Limb (tissue), 2 donors: ENCODE results near the gene SPTBN1.

ENCODE experiments used
- DNase-seq, 2 donors: peaks; one replicate each; pipeline ENCODE4 v3.0.0-alpha.2; 2016; ENCODE audit errors: extremely low spot score in 2 of 2

Gene SPTBN1

DNA sequence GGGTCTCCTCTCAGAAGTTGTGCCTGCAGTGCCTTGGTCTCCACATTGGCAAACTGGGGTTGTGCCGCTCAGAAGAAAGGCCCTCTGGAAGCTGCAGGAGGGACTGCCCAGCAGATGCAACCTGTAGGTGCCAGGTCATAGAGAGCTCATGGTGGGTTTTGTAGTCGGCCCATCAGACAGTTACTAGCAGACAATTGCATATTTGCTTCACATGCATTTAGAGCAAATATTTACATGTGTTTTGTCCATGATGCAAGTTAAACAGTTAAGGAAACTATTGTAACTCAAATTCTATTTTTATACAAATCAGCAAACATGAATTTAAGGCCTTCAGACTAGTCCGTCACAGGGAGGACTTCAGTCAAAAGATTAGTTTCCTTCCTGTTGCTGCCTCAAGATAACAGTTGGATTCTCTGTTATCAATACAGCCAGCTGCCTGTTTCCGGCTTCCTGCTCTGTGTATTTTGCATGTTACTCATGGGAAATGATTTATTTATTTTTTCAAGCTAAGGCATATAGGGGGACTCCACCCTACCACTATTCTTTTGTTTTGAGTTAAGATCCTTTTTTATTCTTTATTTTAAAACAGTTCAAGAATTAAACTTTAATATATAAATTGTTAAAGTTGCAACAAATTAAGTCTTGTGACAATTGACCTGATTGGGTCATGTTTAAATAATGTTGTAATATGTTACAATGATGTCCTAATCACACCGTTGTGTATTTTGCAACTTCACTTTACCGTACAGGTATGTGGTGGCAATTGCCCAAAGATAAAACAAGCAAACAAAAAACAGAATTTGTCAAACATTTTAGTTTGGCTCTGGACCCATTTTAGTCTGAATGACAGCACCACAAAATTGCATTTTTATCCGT, 133.5 kb downstream of the SPTBN1 start:
- no peak for DNase-seq

DNA sequence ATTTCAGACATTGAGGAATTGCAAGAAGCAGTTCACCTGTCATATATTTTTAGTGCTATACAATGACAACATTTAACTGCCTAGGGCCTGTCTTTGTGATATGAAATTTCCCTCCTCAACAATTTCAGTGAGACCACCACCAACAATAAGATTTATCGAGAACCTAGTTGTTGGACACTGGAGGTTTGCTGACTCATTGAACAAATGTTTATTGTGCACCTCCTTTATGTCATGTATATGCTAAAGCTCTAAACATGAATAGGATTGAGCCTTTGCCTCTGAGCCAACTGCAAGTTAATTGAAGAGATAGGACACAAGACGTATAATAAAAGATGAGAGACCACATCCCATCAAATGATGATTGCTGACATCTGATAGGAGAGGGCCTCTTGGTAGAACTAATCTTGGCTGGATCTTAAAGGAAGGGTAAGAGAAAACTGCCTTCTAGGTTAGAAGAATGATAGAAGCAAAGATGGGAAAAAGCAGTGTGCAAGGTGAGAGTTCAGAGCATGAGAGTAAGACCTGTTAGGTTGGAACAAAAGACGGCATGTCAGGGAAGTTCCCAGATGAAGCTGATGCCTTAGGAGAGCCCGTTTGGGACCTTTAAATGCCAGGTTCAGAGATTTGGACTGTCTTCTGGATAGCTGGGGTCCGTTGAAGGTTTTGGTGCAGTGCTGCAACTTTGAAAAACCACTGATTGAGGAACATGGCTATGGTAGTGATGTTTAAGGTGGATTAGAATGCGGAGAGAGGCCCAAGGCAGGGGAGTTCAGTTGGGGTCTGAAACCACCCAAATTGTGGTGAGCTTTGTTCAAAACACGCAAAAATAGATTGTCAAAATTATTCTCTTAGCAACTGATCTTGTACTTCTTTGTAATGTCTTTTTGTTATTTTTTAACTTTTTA, 134.3 kb downstream of the SPTBN1 start:
- DNase-seq = no peak

DNA sequence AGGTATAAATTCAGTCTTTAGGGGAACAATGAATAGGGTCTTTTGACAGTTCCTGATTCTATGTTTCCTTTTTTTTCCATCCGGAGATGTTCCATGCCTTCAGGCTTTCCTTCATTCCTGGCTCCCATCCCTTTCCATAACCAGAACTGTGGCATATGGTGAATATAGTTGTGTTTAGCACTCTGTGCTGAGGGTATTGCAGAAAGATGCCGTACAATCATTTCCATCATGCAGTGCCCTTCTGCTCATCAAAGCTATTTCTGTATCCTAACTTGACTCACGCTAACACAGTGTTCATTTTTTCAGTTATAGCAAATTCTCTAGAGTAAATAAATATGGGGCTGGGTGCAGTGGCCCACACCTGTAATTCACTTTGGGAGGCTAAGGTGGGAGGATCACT, 135.4 kb downstream of the SPTBN1 start:
- no peak for DNase-seq

DNA sequence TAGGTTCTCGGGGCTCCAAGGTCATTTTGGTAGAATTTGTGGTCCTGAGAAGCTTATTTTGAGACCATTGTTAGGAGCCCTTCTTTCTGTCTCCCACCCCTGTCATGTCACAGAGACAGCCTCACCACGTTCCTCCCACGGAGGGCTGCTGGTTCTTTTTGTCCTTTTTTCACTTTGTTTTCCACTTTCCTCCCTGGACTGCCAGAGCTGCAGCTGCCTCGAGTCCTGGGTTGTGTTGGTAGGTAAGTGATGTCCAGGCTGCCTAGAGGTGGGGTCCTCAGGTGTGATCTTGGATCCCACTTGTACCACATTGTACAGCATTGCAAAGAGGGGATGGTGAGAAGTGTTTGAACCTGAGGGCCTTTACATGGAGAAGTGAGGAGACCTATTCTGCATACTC, 137.1 kb downstream of the SPTBN1 start:
- no peak for DNase-seq

DNA sequence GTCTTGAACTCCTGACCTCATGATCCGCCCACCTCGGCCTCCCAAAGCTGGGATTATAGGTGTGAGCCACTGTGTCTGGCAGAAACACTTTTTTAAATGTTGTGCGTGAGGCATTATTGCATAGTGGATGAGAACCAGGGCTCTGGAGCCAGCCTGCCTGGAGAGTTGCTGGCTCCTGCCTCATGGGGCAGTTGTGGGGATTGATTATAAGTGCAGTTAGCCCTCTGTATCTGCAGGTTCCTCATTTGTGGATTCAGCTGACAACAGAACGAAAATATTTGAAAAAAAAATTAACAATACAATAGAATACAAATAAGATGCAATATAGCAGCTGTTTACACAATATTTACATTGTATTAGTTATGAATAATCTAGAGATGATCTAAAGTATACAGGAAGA, 137.9 kb downstream of the SPTBN1 start:
- DNase-seq = no peak

DNA sequence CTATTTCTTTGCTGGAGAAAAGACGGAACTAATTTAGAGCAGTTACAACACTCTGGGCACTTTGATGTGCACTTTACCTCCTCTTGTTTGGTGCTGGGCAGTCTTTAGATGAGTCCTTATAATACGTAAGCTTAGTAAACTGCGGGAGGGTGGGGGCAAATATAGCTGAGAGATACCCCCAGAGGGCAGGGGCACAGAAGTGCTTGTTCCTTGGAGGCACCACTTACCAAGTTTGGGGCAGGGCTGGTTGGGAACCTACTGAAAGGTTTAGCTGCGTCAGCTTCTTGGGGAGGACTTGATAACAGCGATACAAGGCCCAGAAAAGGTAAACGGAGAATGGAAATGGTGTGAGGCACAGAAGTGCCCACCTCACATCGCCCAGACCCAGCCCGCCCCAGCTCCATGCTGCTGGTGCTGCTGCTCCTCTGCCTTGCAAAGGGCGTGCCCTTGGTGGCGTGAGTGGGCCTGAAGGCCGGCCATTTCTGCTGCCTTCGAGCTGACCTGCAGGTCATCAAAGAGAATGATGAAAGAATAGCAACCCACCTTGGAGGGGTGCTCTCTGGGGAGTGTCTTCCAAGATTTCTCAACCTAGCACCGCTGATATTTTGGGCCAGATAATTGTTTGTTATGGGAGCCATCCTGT, 139.2 kb downstream of the SPTBN1 start:
- no peak for DNase-seq

DNA sequence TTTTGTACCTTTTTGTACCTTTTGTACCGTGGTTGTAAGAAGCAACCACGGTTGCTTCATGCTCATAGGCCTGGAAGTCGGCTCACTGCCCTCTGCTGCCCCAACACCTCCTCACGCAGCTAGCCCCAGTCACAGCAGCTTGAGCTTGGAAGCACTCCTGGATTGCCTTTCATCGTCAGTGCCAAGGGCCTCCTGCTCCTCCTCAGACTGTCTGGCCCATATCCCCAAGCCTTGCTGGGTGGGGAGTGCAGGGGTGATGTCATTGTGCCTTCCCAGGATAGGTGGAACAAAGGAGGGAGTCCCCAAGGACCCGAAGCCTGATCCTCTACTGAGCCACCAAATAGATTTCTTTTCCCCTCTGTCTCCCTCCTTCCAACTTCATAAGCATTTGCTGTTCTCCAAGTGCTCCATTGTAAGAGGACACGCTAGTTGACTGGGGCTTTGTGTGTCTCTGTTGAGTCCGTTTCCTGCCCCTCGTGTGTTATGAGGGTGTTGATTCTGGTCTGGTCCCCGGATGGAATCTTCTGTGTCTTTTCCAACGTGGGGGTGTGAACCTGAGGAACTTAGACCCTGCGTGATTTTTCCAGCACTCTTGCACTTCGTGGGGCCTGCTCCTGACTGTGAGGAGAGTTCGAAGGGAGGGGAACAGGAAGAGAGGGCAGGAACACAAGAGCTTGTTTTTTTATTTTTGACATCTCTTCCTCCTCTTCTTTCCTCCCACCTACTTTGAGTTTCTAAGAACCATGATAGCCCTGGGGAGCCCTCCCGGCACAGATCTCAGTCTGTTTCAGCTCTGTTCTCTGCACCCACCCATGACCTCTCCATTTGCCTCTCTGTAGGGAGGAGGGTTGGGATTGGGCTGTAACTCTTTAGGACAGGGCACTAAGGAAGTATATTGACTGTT, 140.1 kb downstream of the SPTBN1 start:
- DNase-seq = no peak

DNA sequence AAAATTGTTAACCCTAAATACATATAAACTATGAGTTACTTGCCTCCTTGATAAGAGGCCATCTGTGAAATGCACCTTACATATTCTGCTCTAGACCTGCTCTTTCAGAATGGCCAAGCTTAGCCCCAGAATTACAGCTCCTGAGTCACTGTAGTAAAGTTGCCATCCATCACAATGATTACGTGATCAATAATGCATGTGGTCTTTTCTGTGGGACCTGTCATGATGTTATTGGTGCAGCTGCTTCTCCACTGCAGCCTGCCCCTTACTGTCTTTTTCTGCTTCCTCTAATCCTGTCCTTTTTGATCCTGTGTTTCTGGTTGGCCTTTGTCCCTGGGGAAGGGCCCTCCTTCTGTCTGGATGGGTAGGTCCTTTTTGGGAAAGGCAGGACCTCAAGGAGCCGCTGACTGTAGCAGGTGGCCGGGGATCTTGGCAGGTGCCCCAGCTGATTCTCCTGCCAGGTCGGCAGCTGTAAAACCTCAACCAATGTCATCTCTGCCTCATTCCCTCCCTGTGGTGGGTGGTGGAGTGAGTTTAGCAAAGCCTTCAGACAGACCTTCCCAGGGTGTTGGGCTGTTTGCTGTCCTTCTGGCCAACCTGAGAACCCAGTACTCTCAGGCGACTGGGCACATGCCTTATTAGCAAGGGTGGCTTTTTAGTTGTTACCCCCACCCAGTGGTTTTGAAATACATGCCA, 141.2 kb downstream of the SPTBN1 start:
- DNase-seq = peak in 1 of 2 donors; percentile 45

DNA sequence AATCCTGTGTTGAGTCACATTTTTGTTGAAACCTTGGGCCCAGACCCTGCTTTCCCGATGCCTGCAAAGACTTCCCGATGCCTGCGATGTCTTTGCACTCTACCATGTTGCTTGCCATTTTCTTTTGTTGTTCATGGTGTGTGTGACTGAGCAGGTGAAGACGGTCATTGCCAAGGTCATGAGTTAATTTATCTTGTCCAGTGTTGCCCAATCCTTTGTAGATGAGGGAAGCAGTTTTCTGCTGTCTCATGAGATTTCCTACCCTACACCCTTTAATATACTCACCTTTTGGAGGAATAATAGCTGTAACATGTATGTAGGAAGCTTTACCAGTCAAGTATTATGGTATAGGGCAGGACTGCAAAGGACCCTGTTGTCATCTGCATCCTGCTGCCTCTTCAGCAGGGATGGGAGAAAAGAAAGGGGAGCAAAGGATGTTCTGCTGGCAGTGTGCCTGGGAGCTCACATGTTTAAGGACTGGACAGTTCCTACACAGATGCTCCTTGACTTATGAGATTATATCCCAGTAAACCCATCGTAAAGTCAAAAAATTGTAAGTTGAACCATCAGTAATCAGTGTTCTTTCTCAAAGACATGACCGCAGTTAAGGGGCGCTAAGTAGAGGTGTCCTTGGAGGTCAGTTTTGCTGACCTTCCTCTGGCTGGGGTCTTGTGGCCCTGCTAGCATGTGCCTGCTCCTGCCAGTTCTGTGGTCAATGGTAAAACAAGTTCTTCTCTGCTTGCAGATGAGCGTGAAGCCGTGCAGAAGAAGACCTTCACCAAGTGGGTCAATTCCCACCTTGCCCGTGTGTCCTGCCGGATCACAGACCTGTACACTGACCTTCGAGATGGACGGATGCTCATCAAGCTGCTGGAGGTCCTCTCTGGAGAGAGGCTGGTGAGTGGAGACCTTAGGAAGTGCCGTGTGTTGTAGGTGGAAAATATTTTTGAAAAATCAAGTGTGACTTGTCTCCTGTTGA, 142.5 kb downstream of the SPTBN1 start:
- no peak for DNase-seq

DNA sequence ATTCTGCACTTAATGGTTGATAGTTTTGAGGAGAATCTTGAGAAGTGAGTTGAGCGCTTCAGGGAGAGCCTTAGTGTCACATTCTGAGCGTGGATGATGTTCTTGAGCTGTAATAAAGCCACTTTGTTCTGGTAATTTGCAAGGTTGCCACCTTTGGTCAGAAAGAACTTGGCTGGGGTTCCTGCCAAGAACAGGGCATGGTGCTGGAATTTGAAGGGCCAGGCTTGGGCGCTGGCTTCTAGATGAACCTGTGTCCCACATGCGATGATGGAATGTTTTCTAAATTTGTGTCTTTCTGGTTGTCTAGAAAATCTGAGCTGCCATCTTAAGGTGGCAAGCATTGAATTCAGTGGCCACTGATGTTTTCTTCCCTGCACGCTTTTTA, 143.2 kb downstream of the SPTBN1 start:
- no peak for DNase-seq

DNA sequence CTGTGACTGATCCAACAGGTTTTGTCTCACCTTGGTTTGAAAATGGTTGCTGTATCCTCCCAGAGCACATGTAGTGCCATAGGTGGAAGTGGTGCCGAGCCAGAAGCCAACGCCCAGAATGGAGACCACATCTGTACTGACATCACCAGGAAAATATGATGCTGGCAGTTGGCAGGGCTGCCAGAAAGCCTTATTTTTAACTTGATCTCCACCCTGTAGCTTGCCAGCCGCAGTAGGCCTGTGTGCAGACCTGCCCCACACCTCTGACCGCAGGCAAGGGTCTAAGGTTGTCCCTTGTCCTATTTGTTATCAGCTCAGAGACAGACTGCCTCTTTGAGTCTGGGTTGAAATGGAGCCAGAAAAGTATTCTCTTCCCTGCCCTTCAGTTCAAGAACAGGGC, 143.8 kb downstream of the SPTBN1 start:
- peak; percentile 28 to 49 for DNase-seq

DNA sequence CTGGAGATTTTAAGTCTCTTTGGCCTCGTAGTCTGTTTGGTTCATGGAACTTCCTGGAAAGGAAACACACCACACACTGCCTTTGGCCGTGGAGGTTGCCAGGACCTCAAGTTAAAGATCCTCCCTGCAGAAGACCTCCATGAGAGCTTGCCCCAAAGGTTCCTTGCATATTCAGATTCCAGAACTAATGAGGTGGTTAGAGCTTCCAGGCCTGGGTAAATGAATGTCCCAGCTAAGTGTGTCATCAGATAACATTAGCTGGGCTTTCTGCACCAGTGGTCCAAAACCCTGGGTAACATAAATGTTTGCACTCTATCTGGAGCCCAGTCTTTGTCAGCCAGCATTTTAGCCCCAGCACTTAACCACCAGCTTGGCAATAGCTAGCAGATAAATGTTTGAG, 145.2 kb downstream of the SPTBN1 start:
- DNase-seq = no peak

DNA sequence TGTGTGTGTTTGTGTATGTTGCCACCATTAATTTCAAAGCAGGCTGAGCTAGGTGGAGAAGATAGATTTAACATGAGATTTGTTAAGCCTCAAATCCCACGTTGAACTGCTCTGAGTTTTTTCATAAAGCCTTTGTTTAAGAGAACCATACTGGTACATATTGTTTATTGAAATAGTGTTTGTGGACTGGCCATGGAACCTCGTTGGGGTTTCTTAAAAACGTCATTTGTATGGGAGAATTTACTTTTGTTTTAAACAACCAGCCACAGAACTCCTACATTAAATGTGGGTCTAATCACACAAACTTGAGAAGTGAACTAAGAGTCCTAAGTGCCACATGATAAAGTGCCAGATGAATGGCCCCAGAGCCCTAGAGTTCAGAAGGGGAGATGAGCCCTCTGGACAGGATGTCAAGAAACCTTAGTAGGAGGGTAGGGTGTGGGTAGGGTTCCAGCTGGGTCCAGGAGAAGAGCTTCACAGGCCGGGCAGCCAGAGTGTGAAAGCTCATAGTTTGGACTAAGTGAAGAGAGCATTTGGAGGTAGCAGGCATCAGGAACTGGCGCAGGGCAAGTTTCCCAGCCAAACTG, 146.7 kb downstream of the SPTBN1 start:
- DNase-seq = no peak

DNA sequence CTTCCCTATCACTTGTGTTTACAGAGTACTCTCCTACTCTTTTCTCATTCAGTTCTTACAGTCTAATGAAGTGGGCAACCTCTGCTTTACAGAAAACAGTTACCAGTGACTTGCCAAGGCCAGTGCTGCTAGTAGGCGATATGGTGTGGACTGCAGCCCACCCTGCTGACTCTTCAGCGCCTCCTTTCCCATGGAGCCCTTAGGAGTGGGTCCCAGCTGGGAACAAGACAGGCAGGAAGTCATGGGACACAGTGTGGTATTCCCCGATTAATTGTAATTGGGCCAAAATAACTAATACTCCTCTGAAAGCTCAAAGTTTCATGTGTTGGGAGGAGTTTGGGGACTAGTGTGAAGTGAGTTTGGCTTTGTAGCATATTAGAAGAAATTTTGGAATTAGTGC, 147.2 kb downstream of the SPTBN1 start:
- no peak for DNase-seq

DNA sequence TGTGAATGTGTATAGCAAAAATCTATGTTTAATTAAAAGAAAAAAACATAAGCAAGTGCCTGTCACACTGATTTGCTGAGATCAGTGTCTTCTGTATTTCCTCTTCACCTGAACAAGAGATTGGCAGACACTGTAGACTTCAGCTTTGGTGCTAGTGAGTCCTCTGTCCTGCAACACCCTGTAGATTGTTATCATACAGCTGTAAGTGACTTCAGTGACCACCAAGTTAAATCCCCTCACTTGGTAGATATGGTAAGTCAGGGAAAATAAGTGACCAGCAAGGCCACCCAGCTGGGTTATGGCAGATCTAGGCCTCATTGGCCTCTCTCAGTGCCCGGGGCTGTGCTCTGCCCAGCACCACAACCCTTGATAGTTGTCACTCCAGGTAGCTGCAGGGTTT, 147.7 kb downstream of the SPTBN1 start:
- no peak for DNase-seq

DNA sequence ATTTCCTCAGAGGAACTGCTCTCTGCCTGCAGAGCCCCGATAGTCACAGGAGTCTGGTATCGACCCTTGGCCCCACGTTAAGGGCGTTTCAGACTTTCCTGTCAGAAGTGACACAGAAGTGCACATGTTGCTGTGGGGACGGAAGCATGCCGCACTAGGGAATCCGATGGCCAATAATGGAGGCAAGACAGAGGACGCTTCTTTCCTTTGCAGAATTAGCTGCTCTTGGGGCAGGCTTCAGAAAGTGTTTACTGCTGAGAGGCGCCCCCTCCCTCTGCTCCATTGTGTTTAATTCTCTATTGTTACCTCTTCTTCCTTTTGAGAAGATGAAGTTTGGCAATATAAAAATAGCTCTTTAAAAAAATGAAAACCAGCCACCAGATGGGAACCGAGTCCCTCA, 148.7 kb downstream of the SPTBN1 start:
- DNase-seq = no peak

DNA sequence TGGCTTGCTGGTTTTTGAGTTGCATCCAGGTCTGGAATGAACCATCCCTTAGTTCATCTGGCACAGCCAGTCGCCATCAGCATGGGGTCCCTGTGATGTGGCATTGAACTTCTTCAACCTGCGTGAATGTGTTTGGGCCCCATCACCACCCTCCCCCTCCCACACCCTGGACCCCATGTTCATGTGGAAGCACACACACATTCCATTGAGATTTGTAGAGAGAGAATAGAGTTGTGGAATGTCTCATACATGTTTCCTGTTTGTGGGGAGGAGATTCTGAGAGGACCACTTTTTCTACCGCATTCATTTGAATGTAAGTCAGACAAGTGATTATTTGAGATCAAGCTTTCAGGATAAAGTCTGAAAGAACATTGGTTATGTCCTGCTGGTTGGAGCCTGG, 149.7 kb downstream of the SPTBN1 start:
- DNase-seq = no peak

DNA sequence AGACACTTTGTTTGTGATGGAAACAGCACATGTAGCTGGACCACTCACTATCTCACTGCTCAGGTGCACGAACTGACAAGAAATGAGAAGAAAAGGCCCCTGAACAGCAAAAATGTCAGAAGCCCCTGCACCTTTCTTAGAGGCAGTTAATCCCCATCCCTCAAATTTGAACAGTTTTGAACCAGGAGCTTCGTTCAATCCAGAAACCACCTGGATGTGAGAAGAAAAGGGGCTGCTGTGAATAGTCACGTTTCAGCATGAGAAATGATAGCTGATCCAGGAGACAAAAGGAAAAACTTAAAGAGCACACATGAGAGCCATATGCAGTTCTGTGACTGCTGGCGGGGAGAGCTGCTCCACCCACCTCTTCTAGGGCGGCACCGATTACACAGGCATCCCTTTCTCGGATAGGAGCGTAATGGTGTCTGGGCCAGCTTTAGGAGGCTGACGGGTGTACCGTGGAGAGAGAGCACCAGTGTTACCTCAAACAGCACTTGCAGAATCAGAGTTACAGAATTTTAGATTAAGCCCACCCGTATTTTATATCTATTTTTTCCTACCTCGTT, 150.3 kb downstream of the SPTBN1 start:
- DNase-seq = no peak

DNA sequence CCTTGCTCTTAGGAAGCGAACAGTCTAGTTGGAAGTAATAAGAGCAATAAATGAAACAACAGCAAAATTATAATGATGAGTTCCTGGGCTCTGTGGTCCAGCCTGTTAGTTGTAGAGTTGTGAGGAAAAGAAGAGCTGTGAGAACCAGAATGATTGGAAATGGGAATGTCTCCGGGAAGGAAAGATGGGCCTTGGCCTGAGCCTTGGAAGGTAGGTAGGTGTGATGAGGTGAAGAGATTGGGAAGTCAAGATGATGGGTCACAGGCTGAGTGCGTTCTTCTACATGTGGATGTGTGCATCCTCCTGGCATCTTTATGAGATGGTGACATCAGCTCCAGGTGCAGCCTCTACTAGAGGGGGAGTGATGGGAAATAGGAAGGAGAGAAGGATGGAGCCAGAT, 152.1 kb downstream of the SPTBN1 start:
- DNase-seq = no peak
